Activated T-helper 17 cell treated with anti-CD3 and anti-CD28 coated beads, Interleukin-2, amount 50 U/mL, for 72 hours (primary cell): ENCODE data around the gene CEP170B. TPM values are rescaled to one million over a fixed set of nuclear protein-coding genes. Genes with fewer than 3 reads are reported as not detected.
"Not testable (repeated sequence)": the region's sequence is repeated elsewhere in the genome, so short reads cannot be mapped to it uniquely, and the experiment has no call there.

ENCODE experiments used
- ATAC-seq: fragments of 150-1000 bp; cut with Tn5 transposase; replicated peaks from 2 replicates; pipeline ENCODE4 v1.10.0; 2021; ENCODE audit warnings: mild to moderate bottlenecking, moderate library complexity
- H3K27ac Mint-ChIP-seq: one replicate; pipeline ENCODE4 v1.8.0; 2022; ENCODE audit warnings: mixed read lengths
- H3K27me3 Mint-ChIP-seq: one replicate; pipeline ENCODE4 v1.8.0; 2022; ENCODE audit warnings: mixed read lengths
- H3K36me3 Mint-ChIP-seq: one replicate; pipeline ENCODE4 v1.8.0; 2022; ENCODE audit warnings: low read depth, mild to moderate bottlenecking, mixed read lengths
- H3K4me1 Mint-ChIP-seq: one replicate; pipeline ENCODE4 v1.8.0; 2022; ENCODE audit warnings: mixed read lengths
- H3K4me3 Mint-ChIP-seq: one replicate; pipeline ENCODE4 v1.8.0; 2022; ENCODE audit warnings: mild to moderate bottlenecking, mixed read lengths
- H3K9me3 Mint-ChIP-seq: one replicate; pipeline ENCODE4 v1.8.0; 2022; ENCODE audit warnings: mixed read lengths
- total RNA-seq, 2 donors: library from RNA; stranded (reverse); gene quantifications; one replicate each; pipeline ENCODE4 v1.2.3, GENCODE V29; 2022

Gene CEP170B
- total RNA-seq, 2 donors from 2014 or later = 5.2 to 6.1 TPM

DNA sequence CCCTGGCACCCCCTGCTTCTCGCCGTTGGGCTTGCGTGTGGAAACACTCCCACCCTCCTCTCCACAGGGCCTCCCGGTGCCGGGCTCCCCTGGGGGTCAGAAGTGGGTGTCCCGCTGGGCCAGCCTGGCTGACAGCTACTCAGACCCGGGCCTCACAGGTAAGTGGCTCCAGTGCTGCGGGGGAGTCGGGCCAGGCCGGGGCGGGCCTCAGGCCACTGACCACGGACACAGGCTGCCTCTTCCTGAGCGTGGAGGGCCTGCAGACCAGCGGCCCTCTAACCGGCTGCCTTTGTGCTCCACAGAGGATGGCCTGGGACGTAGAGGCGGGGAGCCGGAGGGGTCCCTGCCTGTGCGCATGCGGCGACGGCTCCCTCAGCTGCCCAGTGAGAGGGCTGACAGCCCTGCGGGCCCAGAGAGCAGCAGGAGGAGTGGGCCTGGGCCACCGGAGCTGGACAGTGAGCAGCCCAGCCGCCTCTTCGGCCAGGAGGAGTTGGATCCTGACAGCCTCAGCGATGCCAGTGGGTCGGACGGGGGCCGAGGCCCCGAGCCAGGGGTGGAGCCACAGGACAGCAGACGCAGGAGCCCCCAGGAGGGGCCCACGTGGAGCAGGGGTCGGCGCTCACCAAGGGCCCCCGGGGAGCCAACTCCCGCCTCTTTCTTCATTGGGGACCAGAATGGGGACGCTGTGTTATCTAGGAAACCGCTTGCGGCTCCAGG is 21.1 kb downstream of the CEP170B start:
- no peak for ATAC-seq
- H3K9me3 Mint-ChIP-seq = no peaks in the 10 kb centered on the region
- H3K27ac Mint-ChIP-seq = no peak overlapping the region
- H3K27me3 Mint-ChIP-seq = no peaks in the 10 kb centered on the region
- H3K36me3 Mint-ChIP-seq = no peaks in the 10 kb centered on the region
- H3K4me3 Mint-ChIP-seq = no peak overlapping the region
- H3K4me1 Mint-ChIP-seq = no peaks in the 10 kb centered on the region

DNA sequence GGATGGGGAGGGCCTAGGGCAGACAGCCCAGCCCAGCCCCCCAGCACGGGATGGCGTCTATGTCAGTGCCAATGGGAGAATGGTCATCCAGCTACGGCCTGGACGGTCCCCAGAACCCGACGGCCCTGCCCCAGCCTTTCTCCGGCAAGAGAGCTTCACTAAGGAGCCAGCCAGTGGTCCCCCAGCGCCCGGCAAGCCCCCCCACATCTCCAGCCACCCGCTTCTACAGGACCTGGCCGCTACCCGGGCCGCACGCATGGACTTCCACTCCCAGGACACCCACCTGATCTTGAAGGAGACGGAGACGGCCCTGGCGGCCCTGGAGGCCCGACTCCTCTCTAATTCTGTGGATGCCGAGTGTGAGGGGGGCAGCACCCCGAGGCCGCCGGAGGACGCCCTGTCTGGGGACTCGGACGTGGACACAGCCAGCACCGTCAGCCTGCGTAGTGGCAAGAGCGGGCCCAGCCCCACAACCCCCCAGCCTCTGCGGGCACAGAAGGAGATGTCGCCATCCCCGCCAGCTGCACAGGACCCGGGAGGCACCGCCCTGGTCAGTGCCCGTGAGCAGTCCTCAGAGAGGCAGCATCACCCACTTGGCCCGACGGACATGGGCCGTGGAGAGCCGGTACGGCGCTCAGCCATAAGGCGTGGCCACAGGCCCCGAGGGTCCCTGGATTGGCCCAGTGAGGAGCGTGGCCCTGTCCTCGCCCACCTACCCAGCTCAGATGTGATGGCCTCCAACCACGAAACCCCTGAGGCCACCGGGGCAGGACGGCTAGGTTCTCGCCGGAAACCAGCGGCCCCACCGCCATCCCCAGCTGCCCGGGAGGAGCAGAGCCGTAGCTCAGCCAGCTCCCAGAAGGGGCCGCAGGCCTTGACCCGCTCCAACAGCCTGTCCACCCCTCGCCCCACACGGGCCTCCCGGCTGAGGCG is 21.9 kb downstream of the CEP170B start:
- Mint-ChIP-seq H3K4me1 (no peaks in the 10 kb centered on the region), H3K27ac (no peak overlapping the region), H3K36me3 (no peaks in the 10 kb centered on the region), H3K27me3 (no peaks in the 10 kb centered on the region), H3K9me3 (no peaks in the 10 kb centered on the region), H3K4me3 (no peak overlapping the region)
- no peak for ATAC-seq

DNA sequence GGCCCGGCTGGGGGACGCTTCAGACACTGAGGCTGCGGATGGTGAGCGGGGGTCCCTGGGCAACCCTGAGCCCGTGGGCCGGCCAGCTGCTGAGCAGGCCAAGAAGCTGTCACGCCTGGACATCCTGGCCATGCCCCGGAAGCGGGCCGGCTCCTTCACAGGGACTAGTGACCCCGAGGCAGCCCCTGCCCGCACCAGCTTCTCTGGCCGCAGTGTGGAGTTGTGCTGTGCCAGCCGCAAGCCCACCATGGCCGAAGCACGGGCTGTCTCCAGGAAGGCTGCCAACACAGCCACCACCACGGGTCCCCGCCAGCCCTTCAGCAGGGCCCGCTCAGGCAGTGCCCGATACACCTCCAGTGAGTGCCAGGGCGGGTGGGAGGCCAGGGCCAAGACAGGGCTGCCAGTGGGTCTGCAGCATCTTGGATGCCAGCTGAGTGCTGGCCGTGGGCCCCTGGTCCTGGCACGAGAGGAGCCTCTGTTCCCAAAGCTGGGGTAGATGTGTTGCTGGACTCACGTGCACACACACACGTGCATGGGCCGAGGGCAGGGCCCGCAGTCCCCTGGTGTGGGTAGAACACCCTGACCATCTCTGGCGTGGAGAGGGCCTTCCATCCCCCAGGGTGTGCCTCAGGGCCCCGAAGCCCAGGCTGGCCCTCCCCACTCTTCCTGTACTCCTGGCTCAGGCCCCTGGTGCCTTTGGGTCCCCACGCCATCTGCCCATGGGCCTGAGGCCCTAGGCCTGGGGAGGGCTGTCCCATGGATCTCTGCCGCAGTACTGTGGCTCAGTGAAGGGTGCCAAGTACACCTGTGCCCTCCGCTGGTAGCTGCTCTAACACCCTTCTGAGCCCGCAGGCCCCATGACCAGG is 22.8 kb downstream of the CEP170B start:
- Mint-ChIP-seq H3K27ac (no peak overlapping the region), H3K36me3 (no peaks in the 10 kb centered on the region), H3K4me1 (no peaks in the 10 kb centered on the region), H3K9me3 (no peaks in the 10 kb centered on the region), H3K4me3 (no peak overlapping the region), H3K27me3 (no peaks in the 10 kb centered on the region)
- ATAC-seq = no peak

DNA sequence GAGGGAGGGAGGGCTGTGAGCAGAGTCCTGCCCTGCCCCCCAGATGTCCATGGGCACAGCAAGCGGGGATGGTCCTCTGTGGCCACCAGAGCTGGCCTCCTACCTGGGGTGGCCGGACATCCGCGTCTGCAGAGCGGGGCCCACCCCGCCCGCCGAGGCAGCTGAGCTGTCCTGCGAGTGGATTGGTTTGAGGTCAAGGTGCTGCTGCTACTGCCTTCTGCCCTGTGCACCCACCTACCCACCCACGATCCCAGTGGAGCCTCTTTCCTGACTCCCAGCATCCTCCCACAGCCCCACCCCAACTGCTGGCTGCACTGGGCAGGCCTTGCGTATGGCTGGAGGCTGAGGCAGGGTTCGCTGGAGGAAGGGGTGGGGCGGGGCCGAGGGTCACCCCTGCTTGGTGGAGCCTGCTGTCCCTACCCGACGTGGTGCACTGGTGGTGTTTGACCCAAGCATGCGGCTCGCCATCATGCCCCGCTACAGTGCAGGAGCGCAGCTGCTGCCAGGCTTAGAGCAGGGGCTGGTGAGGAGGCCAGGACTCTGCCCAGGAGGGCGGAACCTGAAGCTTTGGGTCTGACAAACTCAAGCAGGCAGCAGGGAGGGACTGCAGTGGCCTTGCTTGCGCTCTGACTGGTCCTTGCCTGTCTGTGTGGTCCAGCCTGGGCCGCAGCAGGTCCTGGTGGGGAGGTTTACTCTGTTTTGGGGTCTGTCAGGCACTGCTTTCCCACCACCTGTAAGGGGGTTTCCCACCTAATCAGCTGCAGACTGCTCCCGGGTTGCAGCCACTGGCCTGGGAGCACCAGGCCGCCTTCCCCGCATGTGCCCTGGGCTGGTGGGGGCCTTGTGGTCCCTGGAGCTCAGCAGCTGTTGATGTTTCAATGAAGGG is 23.7 kb downstream of the CEP170B start:
- no peaks in the 10 kb centered on the region for H3K27me3 Mint-ChIP-seq
- H3K36me3 Mint-ChIP-seq = no peaks in the 10 kb centered on the region
- H3K4me3 Mint-ChIP-seq = no peak overlapping the region

DNA sequence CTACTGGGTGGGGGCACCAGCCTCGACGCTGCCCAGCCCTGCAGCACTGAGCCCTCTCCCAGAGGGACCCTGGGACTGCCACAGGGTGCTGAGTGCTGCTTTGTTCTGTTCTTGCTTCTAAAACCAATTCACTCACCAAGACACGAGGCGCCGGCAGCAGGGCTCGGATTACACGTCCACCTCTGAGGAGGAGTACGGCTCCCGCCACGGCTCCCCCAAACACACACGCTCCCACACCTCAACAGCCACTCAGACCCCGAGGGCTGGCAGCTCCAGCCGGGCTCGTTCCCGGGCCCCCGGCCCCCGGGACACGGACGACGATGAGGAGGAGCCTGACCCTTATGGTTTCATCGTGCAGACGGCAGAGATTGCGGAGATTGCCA is 24.3 kb downstream of the CEP170B start:
- Mint-ChIP-seq H3K9me3 (no peaks in the 10 kb centered on the region), H3K27me3 (no peaks in the 10 kb centered on the region), H3K36me3 (no peaks in the 10 kb centered on the region), H3K4me3 (no peak overlapping the region), H3K4me1 (no peaks in the 10 kb centered on the region), H3K27ac (no peak overlapping the region)
- no peak for ATAC-seq

More for the DNA sequence above, 23.7 kb downstream of the CEP170B start:
- Mint-ChIP-seq H3K27ac (no peak overlapping the region), H3K4me1 (no peaks in the 10 kb centered on the region), H3K9me3 (no peaks in the 10 kb centered on the region)
- ATAC-seq = no peak

DNA sequence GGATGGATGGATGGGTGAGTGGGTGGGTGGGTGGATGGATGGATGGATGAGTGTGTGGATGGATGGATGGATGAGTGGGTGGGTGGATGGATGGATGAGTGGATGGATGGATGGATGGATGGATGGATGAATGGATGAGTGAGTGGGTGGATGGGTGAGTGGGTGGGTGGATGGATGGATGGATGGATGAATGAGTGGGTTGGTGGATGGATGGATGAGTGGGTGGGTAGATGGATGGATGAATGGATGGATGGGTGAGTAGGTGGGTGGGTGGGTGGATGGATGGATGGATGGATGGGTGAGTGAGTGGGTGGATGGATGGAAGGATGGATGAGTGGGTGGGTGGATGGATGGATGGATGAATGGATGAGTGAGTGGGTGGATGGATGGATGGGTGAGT is 25.2 kb downstream of the CEP170B start:
- not testable (repeated sequence) for H3K4me3 Mint-ChIP-seq, H3K27me3 Mint-ChIP-seq, H3K9me3 Mint-ChIP-seq, H3K27ac Mint-ChIP-seq, H3K36me3 Mint-ChIP-seq, H3K4me1 Mint-ChIP-seq, ATAC-seq

DNA sequence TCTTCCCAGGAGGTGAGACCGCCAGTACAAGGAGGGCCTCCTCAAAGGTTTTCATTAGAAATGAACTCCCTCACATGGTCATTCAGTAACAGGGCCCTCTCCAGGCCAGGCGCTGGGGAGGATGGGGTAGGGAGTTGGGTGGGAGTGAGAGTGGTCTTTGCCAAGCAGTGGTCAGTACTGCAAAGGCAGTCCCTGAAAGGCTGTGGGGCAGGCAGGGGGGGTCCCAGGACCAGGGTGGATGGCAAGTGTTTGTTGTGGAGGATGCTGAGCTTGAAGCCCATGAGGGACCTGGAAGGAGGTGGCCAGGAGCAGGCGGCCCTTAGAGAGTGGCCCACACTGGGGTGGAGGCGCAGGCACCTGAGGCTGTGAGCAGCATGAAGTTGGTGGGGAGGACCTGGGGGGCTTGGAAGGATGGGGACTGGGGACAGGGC is 26.1 kb downstream of the CEP170B start:
- ATAC-seq = peak; percentile 28
- Mint-ChIP-seq H3K36me3 (no peaks in the 10 kb centered on the region), H3K4me1 (no peaks in the 10 kb centered on the region), H3K9me3 (no peaks in the 10 kb centered on the region), H3K27me3 (no peaks in the 10 kb centered on the region), H3K27ac (no peak overlapping the region), H3K4me3 (no peak overlapping the region)

DNA sequence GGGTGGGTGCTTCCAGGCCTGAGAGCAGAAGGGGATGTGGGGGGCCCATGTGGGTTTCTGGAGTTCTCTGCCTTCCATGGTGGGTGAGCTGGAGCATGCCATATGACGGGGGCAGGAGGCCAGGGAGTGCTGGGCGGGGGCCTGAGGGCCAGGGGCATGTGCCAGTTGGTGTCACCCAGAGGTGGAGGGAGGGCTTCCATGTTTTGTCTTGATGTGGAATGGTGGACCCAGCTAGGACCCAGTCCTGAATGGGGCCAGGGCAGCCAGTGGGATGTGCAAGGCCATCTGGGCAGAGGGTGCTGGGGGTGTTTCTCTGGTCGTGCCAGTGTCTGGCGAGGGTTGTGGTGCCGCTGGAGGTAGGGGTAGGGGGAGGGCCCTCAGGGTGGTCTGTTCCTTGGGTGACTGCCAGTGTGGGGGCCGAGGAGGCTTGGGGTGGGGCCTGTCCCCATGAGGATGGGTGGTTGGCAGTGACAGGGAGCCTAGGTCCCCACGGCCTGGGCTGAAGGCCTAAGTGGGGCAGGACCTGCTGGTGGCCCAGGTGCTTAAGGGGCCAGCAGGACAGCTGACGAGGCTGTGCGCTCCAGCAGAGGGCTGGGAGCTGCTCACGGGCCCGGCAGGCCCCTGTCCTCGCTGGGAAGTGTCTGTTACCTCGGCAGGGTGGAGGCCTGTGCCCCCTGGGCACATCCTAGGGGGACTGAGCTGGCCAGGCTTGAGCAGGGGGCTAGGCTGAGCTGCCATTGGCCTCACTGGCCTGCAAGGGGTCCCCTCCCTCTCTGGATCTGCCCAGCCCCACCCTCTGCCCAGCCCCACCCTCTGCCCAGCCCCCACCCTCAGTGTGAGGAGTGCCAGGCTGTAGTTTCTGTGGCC is 26.8 kb downstream of the CEP170B start:
- no peaks in the 10 kb centered on the region for H3K36me3 Mint-ChIP-seq
- no peaks in the 10 kb centered on the region for H3K27me3 Mint-ChIP-seq
- H3K27ac Mint-ChIP-seq = no peak overlapping the region
- no peak overlapping the region for H3K4me3 Mint-ChIP-seq
- H3K4me1 Mint-ChIP-seq = no peaks in the 10 kb centered on the region
- ATAC-seq = no peak
- no peaks in the 10 kb centered on the region for H3K9me3 Mint-ChIP-seq

DNA sequence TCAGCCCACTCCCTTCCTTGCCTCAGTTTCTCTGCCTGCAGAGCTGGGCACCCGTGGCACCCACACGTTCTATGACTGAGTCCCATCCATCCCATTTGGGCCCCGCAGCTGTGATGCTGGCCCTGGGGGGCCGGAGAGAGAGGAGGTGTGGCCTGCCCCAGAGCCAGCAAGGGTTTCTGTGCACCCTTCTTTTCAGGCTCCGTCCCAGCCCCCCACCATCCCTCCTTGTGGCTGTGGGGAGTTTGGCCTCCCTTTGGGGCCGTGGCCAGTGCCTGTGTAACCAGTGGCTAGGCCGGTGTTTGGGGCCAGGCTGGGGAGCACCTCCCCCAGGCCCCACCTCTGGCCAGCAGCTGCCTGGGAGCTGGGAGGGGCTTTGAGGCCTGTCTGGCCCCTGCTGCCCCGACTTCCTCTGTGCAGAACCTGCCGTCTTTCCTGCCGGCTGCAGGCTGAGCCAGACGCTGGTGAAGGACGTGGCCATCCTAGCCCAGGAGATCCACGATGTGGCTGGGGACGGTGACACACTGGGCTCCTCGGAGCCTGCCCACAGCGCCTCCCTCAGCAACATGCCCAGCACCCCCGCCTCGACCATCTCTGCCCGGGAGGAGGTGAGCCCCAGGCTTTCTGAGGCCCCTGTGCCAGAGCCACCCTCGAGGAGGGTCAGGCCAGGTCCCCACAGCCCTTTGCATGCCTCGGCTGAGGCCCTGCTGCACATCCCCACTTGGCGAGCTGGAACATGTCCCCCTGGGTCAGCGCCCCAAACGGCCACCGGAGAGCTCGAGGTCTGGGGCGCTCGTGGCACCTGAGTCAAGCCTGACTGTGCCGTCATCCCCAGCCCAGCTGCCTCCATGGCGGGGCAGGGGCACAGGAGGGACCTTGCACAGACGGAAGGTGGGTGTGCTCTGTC is 27.7 kb downstream of the CEP170B start:
- H3K27ac Mint-ChIP-seq = no peak overlapping the region
- H3K9me3 Mint-ChIP-seq = no peaks in the 10 kb centered on the region
- no peaks in the 10 kb centered on the region for H3K4me1 Mint-ChIP-seq
- no peak for ATAC-seq
- H3K4me3 Mint-ChIP-seq = no peak overlapping the region
- no peaks in the 10 kb centered on the region for H3K27me3 Mint-ChIP-seq
- H3K36me3 Mint-ChIP-seq = no peaks in the 10 kb centered on the region

DNA sequence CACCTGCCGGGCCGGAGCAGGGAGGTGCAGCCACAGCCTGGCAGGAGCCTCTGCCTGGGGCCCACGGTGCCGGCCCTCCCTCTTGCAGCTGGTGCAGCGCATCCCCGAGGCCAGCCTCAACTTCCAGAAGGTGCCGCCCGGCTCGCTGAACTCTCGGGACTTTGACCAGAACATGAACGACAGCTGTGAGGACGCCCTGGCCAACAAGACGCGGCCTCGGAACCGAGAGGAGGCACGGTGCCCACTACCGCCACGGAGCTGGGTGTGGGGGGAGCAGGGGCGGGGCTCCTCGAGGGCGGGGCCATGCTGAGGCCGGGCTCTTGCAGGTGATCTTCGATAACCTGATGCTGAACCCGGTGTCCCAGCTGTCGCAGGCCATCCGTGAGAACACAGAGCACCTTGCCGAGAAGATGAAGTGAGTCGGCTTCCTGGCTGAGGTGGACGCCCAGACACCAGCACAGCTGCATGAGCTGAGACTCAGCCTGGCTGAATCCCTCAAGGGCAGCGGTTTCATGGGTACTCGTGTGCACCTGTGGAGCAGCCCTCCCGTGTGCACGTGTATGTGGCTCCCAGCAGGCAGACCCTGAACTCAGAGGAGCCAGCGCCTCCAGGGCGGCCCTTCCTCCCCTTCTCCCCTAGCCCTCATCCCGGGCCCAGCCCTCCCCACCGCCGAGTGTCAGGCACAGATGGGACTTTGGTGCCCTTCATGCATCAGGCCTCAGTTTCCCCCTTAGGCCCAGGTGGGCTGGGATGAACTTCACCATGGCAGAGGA is 28.6 kb downstream of the CEP170B start:
- no peak overlapping the region for H3K4me3 Mint-ChIP-seq
- no peaks in the 10 kb centered on the region for H3K4me1 Mint-ChIP-seq
- H3K36me3 Mint-ChIP-seq = no peaks in the 10 kb centered on the region
- H3K27ac Mint-ChIP-seq = no peak overlapping the region
- ATAC-seq = no peak
- no peaks in the 10 kb centered on the region for H3K9me3 Mint-ChIP-seq
- no peaks in the 10 kb centered on the region for H3K27me3 Mint-ChIP-seq

DNA sequence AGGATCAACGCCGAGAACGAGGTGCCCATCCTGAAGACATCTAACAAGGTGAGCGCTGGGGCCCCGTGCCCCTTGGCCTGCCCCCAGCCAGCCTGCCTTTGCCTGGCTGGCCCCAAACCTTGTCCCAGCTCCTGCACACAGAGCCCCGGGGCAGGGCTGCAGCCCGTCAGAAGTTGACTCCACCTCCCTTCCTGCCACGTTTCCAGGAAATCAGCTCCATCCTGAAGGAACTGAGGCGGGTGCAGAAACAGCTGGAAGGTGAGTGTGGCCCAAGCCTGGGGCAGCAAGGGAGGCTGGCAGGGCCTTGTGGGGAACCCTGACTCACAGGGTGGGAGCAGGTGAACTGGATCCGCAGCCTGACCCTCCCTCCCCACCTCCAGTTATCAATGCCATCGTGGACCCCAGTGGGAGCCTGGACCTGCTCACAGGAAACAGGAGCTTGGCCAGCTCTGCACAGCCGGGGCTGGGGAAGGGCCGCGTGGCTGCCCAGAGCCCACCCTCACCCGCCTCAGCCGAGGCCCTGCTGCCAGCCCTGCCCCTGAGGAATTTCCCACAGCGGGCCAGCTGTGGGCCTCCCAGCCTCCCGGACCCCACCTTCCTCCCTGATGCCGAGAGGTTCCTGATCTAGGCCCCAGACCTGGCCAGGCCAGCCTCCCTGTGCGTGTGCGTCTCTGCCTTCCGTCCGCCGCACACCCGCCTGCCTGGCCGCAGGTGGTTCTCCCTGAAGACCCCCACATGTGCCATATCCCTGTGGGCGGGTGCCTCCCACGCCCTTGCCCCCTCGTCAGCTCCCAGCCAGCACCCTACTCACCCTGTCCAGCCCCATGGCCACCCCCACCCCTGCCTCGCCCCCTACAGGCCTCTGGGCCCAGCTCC is 29.5 kb downstream of the CEP170B start:
- H3K27me3 Mint-ChIP-seq = no peaks in the 10 kb centered on the region
- no peak overlapping the region for H3K27ac Mint-ChIP-seq
- no peaks in the 10 kb centered on the region for H3K36me3 Mint-ChIP-seq
- no peaks in the 10 kb centered on the region for H3K9me3 Mint-ChIP-seq
- ATAC-seq = no peak
- no peaks in the 10 kb centered on the region for H3K4me1 Mint-ChIP-seq
- H3K4me3 Mint-ChIP-seq = no peak overlapping the region
